ENCODE measurements around the gene TRIM36. TPM values are rescaled to one million over a fixed set of nuclear protein-coding genes. Genes with fewer than 3 reads are reported as not detected.
A peak's percentile ranks its signal among the peaks of the same experiment; 100 is the strongest.

The TRIM36 gene
- total RNA-seq, 4 donors from 2014 or later: 27.2 to 69.0 (median 48.7) TPM

DNA sequence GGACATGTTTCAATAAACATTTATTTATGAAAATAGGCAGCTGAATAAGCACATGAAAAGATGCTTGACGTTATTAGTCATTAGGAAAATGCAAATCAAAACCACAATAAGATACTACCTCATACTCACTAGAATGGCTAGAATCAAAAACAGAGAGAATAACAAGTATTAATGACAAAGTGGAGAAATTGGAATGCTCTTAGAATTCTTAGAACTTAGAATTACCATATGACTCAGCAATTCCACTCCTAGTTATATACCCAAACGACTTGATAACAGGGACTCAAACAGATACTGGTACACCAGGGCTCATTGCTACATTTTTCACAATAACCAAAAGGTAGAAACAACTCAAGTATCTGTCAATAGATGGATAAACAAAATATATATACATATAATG lies 15.1 kb upstream of the TRIM36 start:
- H3K36me3 ChIP-seq: no peaks in the 10 kb centered on the region
- TF ChIP-seq POLR2A (IDR thresholded peaks at IDR 0.05): no peak
- TF ChIP-seq, protein P1, sequence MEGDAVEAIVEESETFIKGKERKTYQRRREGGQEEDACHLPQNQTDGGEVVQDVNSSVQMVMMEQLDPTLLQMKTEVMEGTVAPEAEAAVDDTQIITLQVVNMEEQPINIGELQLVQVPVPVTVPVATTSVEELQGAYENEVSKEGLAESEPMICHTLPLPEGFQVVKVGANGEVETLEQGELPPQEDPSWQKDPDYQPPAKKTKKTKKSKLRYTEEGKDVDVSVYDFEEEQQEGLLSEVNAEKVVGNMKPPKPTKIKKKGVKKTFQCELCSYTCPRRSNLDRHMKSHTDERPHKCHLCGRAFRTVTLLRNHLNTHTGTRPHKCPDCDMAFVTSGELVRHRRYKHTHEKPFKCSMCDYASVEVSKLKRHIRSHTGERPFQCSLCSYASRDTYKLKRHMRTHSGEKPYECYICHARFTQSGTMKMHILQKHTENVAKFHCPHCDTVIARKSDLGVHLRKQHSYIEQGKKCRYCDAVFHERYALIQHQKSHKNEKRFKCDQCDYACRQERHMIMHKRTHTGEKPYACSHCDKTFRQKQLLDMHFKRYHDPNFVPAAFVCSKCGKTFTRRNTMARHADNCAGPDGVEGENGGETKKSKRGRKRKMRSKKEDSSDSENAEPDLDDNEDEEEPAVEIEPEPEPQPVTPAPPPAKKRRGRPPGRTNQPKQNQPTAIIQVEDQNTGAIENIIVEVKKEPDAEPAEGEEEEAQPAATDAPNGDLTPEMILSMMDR (IDR thresholded peaks at IDR 0.05): no peak
- H3K27me3 ChIP-seq: peaks cover 0 to 13% of the 10 kb centered on the region in 2 donors
- DNase-seq: no peak
- no peak overlapping the region for H3K4me3 ChIP-seq
- no peaks in the 10 kb centered on the region for H3K9me3 ChIP-seq
- no peak overlapping the region for H3K27ac ChIP-seq
- peaks cover 0 to 4% (median 1%) of the 10 kb centered on the region in 4 donors for H3K4me1 ChIP-seq

DNA sequence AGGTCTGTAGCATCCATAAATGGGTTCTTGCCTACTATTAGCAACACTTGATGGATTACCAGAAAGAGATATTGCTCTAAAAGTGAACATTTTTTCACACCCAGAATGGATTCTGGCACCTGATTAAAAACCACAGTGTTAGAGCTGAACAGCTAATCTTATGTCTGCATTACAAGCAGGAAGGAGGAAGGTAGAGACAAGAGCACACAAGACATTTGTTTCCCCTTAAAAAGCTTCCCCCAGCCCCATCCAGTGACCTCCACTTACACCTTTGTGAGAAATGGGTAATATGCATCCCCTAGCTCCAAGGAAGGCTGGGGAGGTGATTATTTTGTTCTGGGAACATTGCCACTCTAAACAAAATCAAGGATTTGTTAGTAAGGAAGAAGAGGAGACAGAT lies 12.0 kb upstream of the TRIM36 start:
- no peak for DNase-seq
- Histone ChIP-seq H3K36me3 (no peaks in the 10 kb centered on the region), H3K4me3 (no peak overlapping the region), H3K27ac (no peak overlapping the region), H3K4me1 (peaks cover 0 to 12% (median 7%) of the 10 kb centered on the region in 4 donors), H3K27me3 (peaks cover 0 to 18% of the 10 kb centered on the region in 2 donors), H3K9me3 (no peaks in the 10 kb centered on the region)
- TF ChIP-seq, protein P1 (IDR thresholded peaks at IDR 0.05): no peak
- TF ChIP-seq POLR2A (IDR thresholded peaks at IDR 0.05): no peak

DNA sequence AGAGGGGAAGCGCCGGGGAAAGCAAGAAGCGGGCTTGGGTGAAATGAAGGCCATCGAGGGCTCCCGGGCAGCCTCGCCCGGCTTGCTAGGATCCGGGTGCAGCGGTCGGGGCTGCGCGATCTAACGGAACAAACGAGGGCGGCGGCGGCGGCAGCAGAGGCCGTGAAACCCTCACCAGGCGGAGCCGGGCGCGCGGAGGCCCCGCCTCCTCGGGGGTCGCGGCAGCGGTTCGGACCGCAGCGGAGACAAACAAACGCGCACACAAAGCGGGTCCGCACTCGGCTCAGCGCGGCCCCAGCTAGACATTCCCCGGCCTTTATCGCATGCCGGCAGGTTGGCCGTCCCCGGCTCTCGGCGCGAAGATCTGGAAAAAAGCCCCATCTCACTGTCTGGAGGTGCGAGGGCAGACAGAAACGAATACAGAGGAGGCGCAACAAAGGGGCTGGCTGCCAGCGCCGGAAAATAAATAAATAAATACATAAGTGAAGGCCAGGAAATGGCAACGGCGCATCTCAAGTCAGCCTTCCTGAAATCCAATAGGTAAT lies 10.5 kb upstream of the TRIM36 start:
- peaks cover 0 to 12% (median 7%) of the 10 kb centered on the region in 4 donors for H3K4me1 ChIP-seq
- TF ChIP-seq POLR2A (IDR thresholded peaks at IDR 0.05): no peak
- TF ChIP-seq, protein P1 (IDR thresholded peaks at IDR 0.05): no peak
- H3K36me3 ChIP-seq: no peaks in the 10 kb centered on the region
- H3K27me3 ChIP-seq: peaks cover 0 to 18% of the 10 kb centered on the region in 2 donors
- H3K4me3 ChIP-seq: peak overlapping the region; percentile 25 to 64 (median 54)
- H3K9me3 ChIP-seq: no peaks in the 10 kb centered on the region
- peak in 2 of 3 donors; percentile 64 to 73 for DNase-seq
- H3K27ac ChIP-seq: no peak overlapping the region

DNA sequence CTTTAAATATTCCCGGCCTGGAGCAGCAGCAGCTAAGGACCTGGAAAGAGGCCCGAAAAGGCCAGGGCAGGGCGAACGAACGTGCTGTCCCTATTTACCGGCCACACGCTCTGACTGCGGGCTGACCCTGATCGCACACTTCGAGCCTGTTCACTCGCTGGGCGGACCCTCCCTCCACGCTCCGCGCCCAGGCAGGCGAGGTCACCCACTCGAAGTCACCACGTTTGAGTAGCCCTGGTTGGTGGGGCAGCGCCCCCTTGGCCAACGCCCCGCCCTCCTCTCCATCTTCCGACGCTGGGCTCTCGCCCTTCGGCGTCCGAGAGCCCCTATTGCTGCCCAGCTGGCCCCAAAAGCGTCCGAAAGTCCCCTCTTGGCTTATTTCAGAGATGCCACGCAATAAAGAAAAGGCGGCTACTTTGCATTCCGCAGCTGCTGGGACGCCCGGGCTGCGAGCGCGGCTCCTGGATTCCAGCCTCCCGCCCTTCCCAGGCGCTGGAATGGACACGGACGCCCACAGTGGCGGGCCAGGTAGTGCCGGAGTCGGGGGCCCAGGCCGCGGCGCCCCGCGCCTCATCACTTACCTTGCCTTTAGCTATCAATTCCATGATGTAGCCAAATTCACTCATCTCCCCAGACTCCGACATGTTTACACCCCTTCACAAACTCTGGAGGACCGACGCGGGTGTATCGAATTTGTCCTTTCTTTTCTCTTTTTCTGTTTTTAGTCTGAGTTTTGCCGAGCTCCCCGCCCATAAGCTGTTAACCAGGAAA lies 9.9 kb upstream of the TRIM36 start:
- H3K9me3 ChIP-seq: no peaks in the 10 kb centered on the region
- H3K4me3 ChIP-seq: peak overlapping the region; percentile 25 to 64 (median 54)
- no peak for DNase-seq
- H3K27me3 ChIP-seq: peaks cover 0 to 18% of the 10 kb centered on the region in 2 donors
- no peaks in the 10 kb centered on the region for H3K36me3 ChIP-seq
- H3K27ac ChIP-seq: peak overlapping the region in 1 of 4 donors; percentile 2
- H3K4me1 ChIP-seq: peaks cover 0 to 13% (median 8%) of the 10 kb centered on the region in 4 donors
- TF ChIP-seq, protein P1 (IDR thresholded peaks at IDR 0.05): no peak
- no peak for TF ChIP-seq POLR2A (IDR thresholded peaks at IDR 0.05)

DNA sequence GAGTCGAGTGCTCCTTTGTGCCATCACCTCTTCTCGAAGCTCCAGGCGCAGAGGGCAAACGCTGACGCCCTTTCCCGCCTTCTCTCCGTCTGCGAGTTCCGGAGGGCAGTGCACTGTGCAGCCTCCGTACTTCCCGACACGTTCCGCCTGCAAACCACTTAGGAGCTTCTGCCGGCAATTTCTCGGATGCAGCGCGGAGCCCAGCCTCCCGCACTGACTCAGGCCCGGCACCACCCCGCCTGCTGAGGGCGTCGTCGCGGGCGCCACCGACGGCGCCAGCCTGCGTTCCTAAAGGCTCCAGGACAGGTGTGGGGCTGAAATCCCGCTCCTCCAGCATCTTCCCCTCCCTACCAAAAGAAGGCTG lies 9.3 kb upstream of the TRIM36 start:
- H3K4me3 ChIP-seq: peak overlapping the region in 3 of 4 donors; percentile 25 to 64 (median 62)
- peak overlapping the region in 1 of 4 donors; percentile 2 for H3K27ac ChIP-seq
- no peaks in the 10 kb centered on the region for H3K36me3 ChIP-seq
- TF ChIP-seq, protein P1 (IDR thresholded peaks at IDR 0.05): peak in 1 of 6 experiments; percentile 9
- no peak for TF ChIP-seq POLR2A (IDR thresholded peaks at IDR 0.05)
- peak in 2 of 3 donors; percentile 60 to 78 for DNase-seq
- no peaks in the 10 kb centered on the region for H3K9me3 ChIP-seq
- peaks cover 0 to 18% of the 10 kb centered on the region in 2 donors for H3K27me3 ChIP-seq
- H3K4me1 ChIP-seq: peaks cover 0 to 18% (median 8%) of the 10 kb centered on the region in 4 donors
